SK-N-SH treated with all-trans-retinoic acid at 6 μM for 48 hours (cell line): ENCODE data around the gene FBXL14.
A peak's percentile ranks its signal among the peaks of the same experiment; 100 is the strongest.

Experiments
- ATAC-seq: fragments of 200-7000 bp; cut with Tn5 transposase; 3 replicates; pipeline ENCODE4 v1.9.1; 2020; ENCODE audit warnings: mild to moderate bottlenecking, moderate library complexity
- ARNTL ChIP-seq: fragments of 450-650 bp; formaldehyde crosslinking; IDR thresholded peaks from 2 replicates; pipeline ENCODE4 v1.5.0; 2020; ENCODE audit warnings: low read depth, mild to moderate bottlenecking, moderate library complexity, borderline replicate concordance
- BACH2 ChIP-seq: fragments of 250-450 bp; sonication (Bioruptor Pico); IDR thresholded peaks from 2 replicates; pipeline ENCODE4 v1.9.0; 2021; ENCODE audit warnings: mild to moderate bottlenecking, borderline replicate concordance
- CREB5 ChIP-seq: fragments of 250-450 bp; sonication (Bioruptor Pico); IDR thresholded peaks from 2 replicates; pipeline ENCODE4 v1.5.1; 2020; ENCODE audit warnings: low read depth, mild to moderate bottlenecking, moderate library complexity
- CSDC2 ChIP-seq: fragments of 250-450 bp; sonication (Bioruptor Pico); IDR thresholded peaks from 2 replicates; pipeline ENCODE4 v1.5.0; 2020; ENCODE audit warnings: mild to moderate bottlenecking, moderate library complexity
- CSRNP3 ChIP-seq: fragments of 250-450 bp; sonication (Bioruptor Pico); IDR thresholded peaks from 2 replicates; pipeline ENCODE4 v1.5.1; 2021; ENCODE audit warnings: mild to moderate bottlenecking, moderate library complexity
- ESRRG ChIP-seq: fragments of 250-450 bp; sonication (Bioruptor Pico); IDR thresholded peaks from 2 replicates; pipeline ENCODE4 v1.6.1; 2021; ENCODE audit warnings: mild to moderate bottlenecking
- GLIS3 ChIP-seq: fragments of 250-450 bp; sonication (Bioruptor Pico); IDR thresholded peaks from 2 replicates; pipeline ENCODE4 v1.5.0; 2020; ENCODE audit warnings: mild to moderate bottlenecking, moderate library complexity
- ISL1 ChIP-seq: fragments of 250-450 bp; sonication (Bioruptor Pico); IDR thresholded peaks from 2 replicates; pipeline ENCODE4 v2.1.2; 2022; ENCODE audit warnings: mild to moderate bottlenecking, moderate library complexity
- OSR1 ChIP-seq: fragments of 250-450 bp; sonication (Bioruptor Pico); IDR thresholded peaks from 2 replicates; pipeline ENCODE4 v1.8.0; 2022; ENCODE audit warnings: moderate library complexity, mild to moderate bottlenecking, inconsistent platforms
- PATZ1 ChIP-seq: fragments of 250-450 bp; sonication (Bioruptor Pico); IDR thresholded peaks from 2 replicates; pipeline ENCODE4 v1.8.0; 2020; ENCODE audit warnings: mild to moderate bottlenecking, moderate library complexity, borderline replicate concordance
- PPARA ChIP-seq: fragments of 250-450 bp; sonication (Bioruptor Pico); IDR thresholded peaks from 2 replicates; pipeline ENCODE4 v1.5.0; 2020; ENCODE audit warnings: mild to moderate bottlenecking, borderline replicate concordance
- RARB ChIP-seq: fragments of 250-450 bp; sonication (Bioruptor Pico); IDR thresholded peaks from 2 replicates; pipeline ENCODE4 v1.8.0; 2021; ENCODE audit warnings: mild to moderate bottlenecking, moderate library complexity
- SNAI2 ChIP-seq: fragments of 250-450 bp; sonication (Bioruptor Pico); IDR thresholded peaks from 2 replicates; pipeline ENCODE4 v1.5.0; 2020; ENCODE audit warnings: mild to moderate bottlenecking, moderate library complexity
- TOX ChIP-seq: fragments of 250-450 bp; sonication (Bioruptor Pico); IDR thresholded peaks from 2 replicates; pipeline ENCODE4 v1.8.0; 2021; ENCODE audit warnings: mild to moderate bottlenecking, moderate library complexity, borderline replicate concordance
- TSHZ2 ChIP-seq: fragments of 250-450 bp; sonication (Bioruptor Pico); IDR thresholded peaks from 2 replicates; pipeline ENCODE4 v1.5.0; 2020; ENCODE audit warnings: mild to moderate bottlenecking, moderate library complexity
- ZC3H10 ChIP-seq: fragments of 250-450 bp; sonication (Bioruptor Pico); IDR thresholded peaks from 2 replicates; pipeline ENCODE4 v1.5.1; 2021; ENCODE audit warnings: mild to moderate bottlenecking, moderate library complexity
- ZFP3 ChIP-seq: fragments of 250-450 bp; sonication (Bioruptor Pico); IDR thresholded peaks from 2 replicates; pipeline ENCODE4 v1.5.0; 2020; ENCODE audit warnings: mild to moderate bottlenecking, moderate library complexity
- ZFP30 ChIP-seq: fragments of 450-650 bp; formaldehyde crosslinking; IDR thresholded peaks from 2 replicates; pipeline ENCODE4 v1.5.0; 2022; ENCODE audit warnings: mild to moderate bottlenecking, moderate library complexity
- ZNF565 ChIP-seq: fragments of 450-650 bp; formaldehyde crosslinking; conservative IDR thresholded peaks from 2 replicates; pipeline ENCODE4 v1.5.0; 2020; ENCODE audit warnings: low read depth, mild to moderate bottlenecking, moderate library complexity
- ZNF70 ChIP-seq: fragments of 450-650 bp; formaldehyde crosslinking; IDR thresholded peaks from 2 replicates; pipeline ENCODE4 v1.5.0; 2020; ENCODE audit warnings: mild to moderate bottlenecking, moderate library complexity

The FBXL14 gene

GRCh38 chr12:1595026-1595561 lies 713 bp upstream of the FBXL14 start:
- ATAC-seq: no peak
- TF ChIP-seq ZC3H10 (CRISPR knock-in tag): no peak
- TF ChIP-seq BACH2 (CRISPR knock-in tag): no peak
- TF ChIP-seq TSHZ2 (CRISPR knock-in tag): no peak
- TF ChIP-seq GLIS3 (CRISPR knock-in tag): no peak
- TF ChIP-seq CREB5 (CRISPR knock-in tag): no peak
- TF ChIP-seq ZFP30 (CRISPR knock-in tag): no peak
- TF ChIP-seq ARNTL (CRISPR knock-in tag): no peak

GRCh38 chr12:1594006-1594260 lies 448 bp downstream of the FBXL14 start:
- TF ChIP-seq PPARA (CRISPR knock-in tag): no peak
- TF ChIP-seq ESRRG (CRISPR knock-in tag): no peak
- TF ChIP-seq CREB5 (CRISPR knock-in tag): no peak
- TF ChIP-seq TSHZ2 (CRISPR knock-in tag): no peak
- no peak for TF ChIP-seq ISL1 (CRISPR knock-in tag)
- no peak for TF ChIP-seq ARNTL (CRISPR knock-in tag)
- no peak for TF ChIP-seq ZNF70 (CRISPR knock-in tag)
- TF ChIP-seq PATZ1 (CRISPR knock-in tag): no peak
- no peak for TF ChIP-seq OSR1 (CRISPR knock-in tag)
- TF ChIP-seq ZFP3: no peak
- peak; percentile 34 for ATAC-seq

GRCh38 chr12:1593174-1594005 lies 991 bp downstream of the FBXL14 start:
- peak; percentile 40 for ATAC-seq
- TF ChIP-seq ZFP3: peak; percentile 74; the same call in 1 of the 2 replicates
- TF ChIP-seq OSR1 (CRISPR knock-in tag): no peak

GRCh38 chr12:1592444-1593173 lies 1.8 kb downstream of the FBXL14 start:
- ATAC-seq: peak; percentile 57

More at GRCh38 chr12:1592444-1593173, 1.8 kb downstream of the FBXL14 start:
- no peak for TF ChIP-seq SNAI2
- no peak for TF ChIP-seq CSRNP3
- TF ChIP-seq GLIS3 (CRISPR knock-in tag): no peak
- no peak for TF ChIP-seq ARNTL (CRISPR knock-in tag)
- TF ChIP-seq RARB (CRISPR knock-in tag): no peak
- no peak for TF ChIP-seq CREB5 (CRISPR knock-in tag)
- no peak for TF ChIP-seq ZNF565
- no peak for TF ChIP-seq ZFP30 (CRISPR knock-in tag)
- no peak for TF ChIP-seq CSDC2
- TF ChIP-seq ZFP3: no peak
- no peak for TF ChIP-seq TOX (CRISPR knock-in tag)
- no peak for TF ChIP-seq ZC3H10 (CRISPR knock-in tag)
- no peak for TF ChIP-seq ISL1 (CRISPR knock-in tag)
- TF ChIP-seq PPARA (CRISPR knock-in tag): no peak
